Brain pericyte (primary cell): ENCODE results near the gene RFPL4A.

Experiments used
- DNase-seq: peaks from one replicate; pipeline ENCODE4 v3.0.0-alpha.2; 2012; ENCODE audit warnings: low read depth, low spot score

RFPL4A gene

DNA sequence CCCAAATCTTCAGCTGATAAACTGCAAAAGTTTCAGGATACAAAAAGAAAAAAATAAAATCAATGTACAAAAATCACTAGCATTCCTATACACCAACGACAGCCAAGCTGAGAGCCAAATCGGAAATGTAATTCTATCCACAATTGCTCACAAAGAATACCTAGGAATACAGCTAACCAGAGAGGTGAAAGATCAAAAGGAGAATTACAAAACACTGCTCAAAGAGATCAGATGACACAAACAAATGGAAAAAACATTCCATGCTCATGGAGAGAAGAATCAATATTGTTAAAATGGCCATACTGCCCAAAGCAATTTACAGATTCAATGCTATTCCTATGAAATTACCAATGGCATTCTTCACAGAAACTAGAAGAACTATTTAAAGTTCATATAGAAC, 43.4 kb downstream of the RFPL4A start:
- no peak for DNase-seq

DNA sequence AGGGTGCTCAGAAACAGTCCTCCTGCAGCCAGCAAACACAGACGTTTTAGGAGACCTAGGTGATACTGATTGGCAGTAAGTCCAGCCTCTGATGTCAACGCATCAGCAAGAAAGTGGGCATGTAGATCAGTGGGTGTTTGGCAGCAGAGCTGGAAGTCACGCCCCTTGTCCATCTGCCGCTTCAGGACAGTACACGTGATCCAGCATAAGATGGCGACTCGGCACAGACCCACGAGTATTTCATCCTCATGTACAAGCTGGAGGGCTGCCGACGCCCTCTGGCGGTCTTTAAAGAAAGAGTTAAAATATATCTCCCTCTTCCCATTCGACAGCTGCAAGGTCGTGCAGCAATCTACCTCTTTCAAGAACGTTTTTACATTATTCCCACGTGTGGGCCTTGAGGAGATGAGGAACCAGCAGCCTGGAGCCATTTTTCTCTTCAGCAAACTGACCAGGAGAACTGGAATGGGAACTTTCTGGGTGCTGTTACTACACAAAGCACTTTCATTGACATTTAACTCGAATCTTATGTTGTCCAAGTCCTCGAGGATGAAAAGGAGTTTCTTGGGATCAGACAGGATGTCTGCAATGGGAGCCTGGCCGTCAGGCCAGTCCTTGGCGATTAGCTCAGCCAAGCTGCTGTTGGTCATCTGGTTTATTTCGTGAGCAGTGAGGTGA, 50.6 kb downstream of the RFPL4A start:
- DNase-seq = no peak

- DNase-seq = no peak
Measured at GRCh38 chr19:55811340-55811739, 52.4 kb downstream of the RFPL4A start.

- no peak for DNase-seq
Measured at GRCh38 chr19:55812449-55812848, 53.6 kb downstream of the RFPL4A start.
